Measurements from ENCODE around the gene CYP11A1.

Gene CYP11A1

GRCh38 chr15:74340150-74340549 is 27.3 kb downstream of the CYP11A1 start:
- no peak for DNase-seq

- no peak for DNase-seq
Measured at GRCh38 chr15:74339371-74339770, 28.1 kb downstream of the CYP11A1 start.

GRCh38 chr15:74338676-74339075 is 28.8 kb downstream of the CYP11A1 start:
- no peak for DNase-seq

GRCh38 chr15:74337607-74338211 is 29.7 kb downstream of the CYP11A1 start:
- no peak for DNase-seq

GRCh38 chr15:74337146-74337545 is 30.3 kb downstream of the CYP11A1 start:
- DNase-seq = no peak

GRCh38 chr15:74336061-74337005 is 31.1 kb downstream of the CYP11A1 start:
- no peak for DNase-seq

- no peak for DNase-seq
Measured at GRCh38 chr15:74335396-74335795, 32.0 kb downstream of the CYP11A1 start.

- DNase-seq = no peak
Measured at GRCh38 chr15:74334127-74334526, 33.3 kb downstream of the CYP11A1 start.

GRCh38 chr15:74333662-74334061 is 33.8 kb downstream of the CYP11A1 start:
- DNase-seq = no peak

GRCh38 chr15:74333093-74333492 is 34.4 kb downstream of the CYP11A1 start:
- DNase-seq = no peak

- no peak for DNase-seq
Measured at GRCh38 chr15:74332611-74333010, 34.8 kb downstream of the CYP11A1 start.

GRCh38 chr15:74332011-74332410 is 35.4 kb downstream of the CYP11A1 start:
- DNase-seq = no peak

GRCh38 chr15:74330861-74331408 is 36.5 kb downstream of the CYP11A1 start:
- no peak for DNase-seq

GRCh38 chr15:74328331-74329056 is 39.0 kb downstream of the CYP11A1 start:
- DNase-seq = no peak

GRCh38 chr15:74327756-74328155 is 39.7 kb downstream of the CYP11A1 start:
- no peak for DNase-seq

- no peak for DNase-seq
Measured at GRCh38 chr15:74326746-74327145, 40.7 kb downstream of the CYP11A1 start.

GRCh38 chr15:74324714-74325113 is 42.7 kb downstream of the CYP11A1 start:
- DNase-seq = no peak

GRCh38 chr15:74322558-74323180 is 44.8 kb downstream of the CYP11A1 start:
- peak; percentile 10 for DNase-seq

- DNase-seq = no peak
Measured at GRCh38 chr15:74320352-74321247, 46.8 kb downstream of the CYP11A1 start.

- peak; percentile 72 for DNase-seq
Measured at GRCh38 chr15:74319596-74320351, 47.7 kb downstream of the CYP11A1 start.

- DNase-seq = no peak
Measured at GRCh38 chr15:74319138-74319460, 48.3 kb downstream of the CYP11A1 start.
